ENCODE measurements around the gene TRAPPC2B. TPM values are rescaled to one million over a fixed set of nuclear protein-coding genes. Genes with fewer than 3 reads are reported as not detected.
A peak's percentile ranks its signal among the peaks of the same experiment; 100 is the strongest.

The TRAPPC2B gene
- total RNA-seq, 4 donors from 2014 or later, result 14.7 to 24.6 (median 17.9) TPM

DNA sequence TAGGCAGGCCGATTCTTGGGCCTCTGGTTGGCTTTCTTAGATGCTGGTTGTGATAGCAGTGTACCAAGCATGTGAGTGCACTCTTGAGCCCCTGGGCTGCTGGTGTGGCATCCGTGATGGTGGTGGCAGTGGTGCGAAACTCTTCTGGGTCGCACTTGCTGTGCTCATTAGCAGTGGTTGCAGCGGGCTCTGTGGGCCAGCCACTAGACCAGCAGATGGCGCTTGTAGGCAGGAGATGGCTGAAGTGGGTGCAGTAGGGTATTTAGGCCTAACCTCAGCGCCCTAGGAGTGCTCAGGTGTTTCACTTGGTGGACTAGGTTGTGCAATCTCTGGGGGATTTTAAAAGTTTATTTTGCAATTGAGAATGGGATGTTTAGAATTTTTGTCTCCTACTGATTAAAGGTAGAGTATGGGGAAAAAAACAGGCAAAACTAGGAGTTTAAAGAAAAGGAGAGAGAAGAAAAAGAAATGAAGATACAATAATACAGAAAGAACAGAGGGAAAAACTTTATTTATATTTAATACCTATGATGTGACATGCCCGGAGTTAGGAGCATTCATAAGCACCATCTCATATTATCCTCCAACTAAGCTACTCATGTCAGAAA lies 43.3 kb downstream of the TRAPPC2B start:
- H3K9me3 ChIP-seq, result peaks cover 0 to 19% (median 0%) of the 10 kb centered on the region in 3 donors
- H3K36me3 ChIP-seq, result peaks cover 0 to 11% (median 0%) of the 10 kb centered on the region in 3 donors
- H3K4me1 ChIP-seq, result peaks cover 0 to 9% (median 3%) of the 10 kb centered on the region in 3 donors
- DNase-seq, result no peak
- H3K27ac ChIP-seq, result no peak overlapping the region
- no peak for TF ChIP-seq POLR2A (IDR thresholded peaks at IDR 0.05)
- TF ChIP-seq, protein P1, sequence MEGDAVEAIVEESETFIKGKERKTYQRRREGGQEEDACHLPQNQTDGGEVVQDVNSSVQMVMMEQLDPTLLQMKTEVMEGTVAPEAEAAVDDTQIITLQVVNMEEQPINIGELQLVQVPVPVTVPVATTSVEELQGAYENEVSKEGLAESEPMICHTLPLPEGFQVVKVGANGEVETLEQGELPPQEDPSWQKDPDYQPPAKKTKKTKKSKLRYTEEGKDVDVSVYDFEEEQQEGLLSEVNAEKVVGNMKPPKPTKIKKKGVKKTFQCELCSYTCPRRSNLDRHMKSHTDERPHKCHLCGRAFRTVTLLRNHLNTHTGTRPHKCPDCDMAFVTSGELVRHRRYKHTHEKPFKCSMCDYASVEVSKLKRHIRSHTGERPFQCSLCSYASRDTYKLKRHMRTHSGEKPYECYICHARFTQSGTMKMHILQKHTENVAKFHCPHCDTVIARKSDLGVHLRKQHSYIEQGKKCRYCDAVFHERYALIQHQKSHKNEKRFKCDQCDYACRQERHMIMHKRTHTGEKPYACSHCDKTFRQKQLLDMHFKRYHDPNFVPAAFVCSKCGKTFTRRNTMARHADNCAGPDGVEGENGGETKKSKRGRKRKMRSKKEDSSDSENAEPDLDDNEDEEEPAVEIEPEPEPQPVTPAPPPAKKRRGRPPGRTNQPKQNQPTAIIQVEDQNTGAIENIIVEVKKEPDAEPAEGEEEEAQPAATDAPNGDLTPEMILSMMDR (IDR thresholded peaks at IDR 0.05), result peak; percentile 25 to 71 (median 45)
- no peaks in the 10 kb centered on the region for H3K27me3 ChIP-seq
- 13 to 26% methylated on average over 2 to 4 of the region's 8 CpGs for WGBS, 2 donors
- intact Hi-C loops (cut with DNase I), result no loop called here
- no peak overlapping the region for H3K4me3 ChIP-seq

DNA sequence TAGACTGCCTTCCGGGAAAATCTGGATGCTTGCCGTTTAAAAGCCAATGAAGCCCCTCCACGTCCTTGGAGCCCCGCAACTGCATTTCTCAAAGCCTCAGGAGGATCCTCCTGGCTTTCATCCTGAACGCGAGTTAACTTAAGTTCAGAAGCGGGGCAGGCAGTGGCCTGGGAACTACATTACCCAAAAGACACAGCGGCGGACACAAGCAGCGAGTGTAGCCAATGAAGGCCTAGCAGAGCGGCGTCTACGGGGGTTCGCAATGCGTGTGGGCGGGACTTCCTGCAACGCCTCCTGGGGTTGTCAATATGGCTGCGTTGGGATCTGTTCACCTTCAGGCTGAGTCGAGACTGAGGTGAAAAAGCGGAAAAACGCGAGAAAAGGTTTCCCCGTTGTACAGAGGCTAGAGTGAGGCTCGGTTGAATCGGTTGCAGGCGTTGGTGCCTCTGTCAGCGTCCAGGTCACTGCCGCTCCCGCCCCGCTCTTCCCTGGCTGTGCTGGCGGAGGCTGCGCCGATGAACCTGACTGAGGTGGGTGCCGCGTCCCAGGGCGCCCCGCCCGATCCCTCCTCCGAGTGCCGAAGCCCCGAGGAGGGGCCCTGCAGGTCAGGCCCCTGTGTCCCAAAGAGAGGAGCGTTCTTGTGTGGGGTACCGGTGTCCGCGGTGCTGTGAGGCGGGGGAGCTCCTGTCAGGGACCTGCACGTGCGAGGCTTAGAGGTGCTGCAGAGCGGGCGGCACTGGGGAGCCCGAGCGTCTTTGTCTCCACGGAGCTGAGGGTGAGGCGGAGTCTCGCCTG lies 47.7 kb downstream of the TRAPPC2B start, which contains the start of gene ZNF17:
TSS of gene ZNF17 (plus strand) at position 285 of the 795 bp plus-strand sequence. CDS start 2,455 bp downstream, outside the sequence.
- Histone ChIP-seq H3K27ac (peak within 1 kb of the TSS; percentile 60 to 81 (median 74)), H3K4me3 (peak within 1 kb of the TSS; percentile 60 to 88 (median 74)), H3K9me3 (peaks cover 0 to 16% (median 6%) of the 10 kb centered on the region in 3 donors), H3K4me1 (peaks cover 8 to 23% (median 10%) of the 10 kb centered on the region in 3 donors), H3K36me3 (peaks cover 7 to 37% (median 9%) of the 10 kb centered on the region in 3 donors), H3K27me3 (no peaks in the 10 kb centered on the region)
- DNase-seq, result peak; percentile 72
- intact Hi-C loops (cut with DNase I), result no loop called here
- 0% methylated on average over 13 to 20 of the region's 55 CpGs for WGBS, 2 donors
- TF ChIP-seq POLR2A (IDR thresholded peaks at IDR 0.05), result peak in 1 of 4 donors; percentile 14
- TF ChIP-seq, protein P1 (IDR thresholded peaks at IDR 0.05), result no peak

Other genes starting within 250 kb of the TRAPPC2B start
- gene USP29, start 243.6 kb upstream of the TRAPPC2B start, total RNA-seq, result not detected
- gene ZIM3, start 218.3 kb upstream of the TRAPPC2B start, total RNA-seq, result not detected
- gene DUXA, start 196.1 kb upstream of the TRAPPC2B start, total RNA-seq, result not detected
- gene ZNF264, start 172.1 kb upstream of the TRAPPC2B start, total RNA-seq, result 10 to 100 TPM; 15.5 to 33.9 (median 27.3) TPM
- gene AURKC, start 132.5 kb upstream of the TRAPPC2B start, total RNA-seq, result 1 to 10 TPM in 1 of 4 donors, under 1 TPM in 2, not detected in 1; 0.35 to 1.0 (median 0.76) TPM
- 10 to 100 TPM in 1 of 4 donors, 1 to 10 TPM in 3; 6.5 to 16.6 (median 7.6) TPM for gene ZNF805, start 122.9 kb upstream of the TRAPPC2B start, total RNA-seq
- gene ZNF460, start 83.1 kb upstream of the TRAPPC2B start, total RNA-seq, result 10 to 100 TPM; 44.3 to 87.9 (median 67.9) TPM
- 10 to 100 TPM in 1 of 4 donors, 1 to 10 TPM in 3; 4.7 to 10.1 (median 8.4) TPM for gene ZNF543, start 43.1 kb upstream of the TRAPPC2B start, total RNA-seq
- 1 to 10 TPM; 3.3 to 9.0 (median 5.7) TPM for gene ZNF304, start 12.3 kb upstream of the TRAPPC2B start, total RNA-seq
- gene ZNF547, start within 50 bp of the TRAPPC2B start, total RNA-seq, result 1 to 10 TPM; 1.1 to 6.7 (median 3.1) TPM
- gene ZNF548, start 26.3 kb downstream of the TRAPPC2B start, total RNA-seq, result 10 to 100 TPM in 2 of 4 donors, 1 to 10 TPM in 2; 7.7 to 26.9 (median 11.2) TPM
- 10 to 100 TPM in 1 of 4 donors, 1 to 10 TPM in 3; 4.4 to 12.6 (median 6.2) TPM for gene ZNF17, start 47.6 kb downstream of the TRAPPC2B start, total RNA-seq
- gene ZNF749, start 71.8 kb downstream of the TRAPPC2B start, total RNA-seq, result 10 to 100 TPM in 1 of 4 donors, 1 to 10 TPM in 3; 6.9 to 11.1 (median 8.4) TPM
- gene VN1R1, start 93.6 kb downstream of the TRAPPC2B start, total RNA-seq, result 1 to 10 TPM in 1 of 4 donors, under 1 TPM in 1, not detected in 2; 0.40 to 1.1 TPM
- gene ZNF772, start 114.0 kb downstream of the TRAPPC2B start, total RNA-seq, result 10 to 100 TPM in 1 of 4 donors, 1 to 10 TPM in 3; 3.3 to 10.9 (median 6.3) TPM
- 1 to 10 TPM in 3 of 4 donors, under 1 TPM in 1; 0.87 to 8.0 (median 3.3) TPM for gene ZNF419, start 124.2 kb downstream of the TRAPPC2B start, total RNA-seq
- gene ZNF773, start 136.4 kb downstream of the TRAPPC2B start, total RNA-seq, result 10 to 100 TPM in 1 of 4 donors, 1 to 10 TPM in 3; 1.9 to 14.5 (median 5.8) TPM
- gene ZNF549, start 163.8 kb downstream of the TRAPPC2B start, total RNA-seq, result 1 to 10 TPM; 1.3 to 4.8 (median 2.3) TPM
- 1 to 10 TPM; 2.2 to 7.6 (median 3.1) TPM for gene ZNF550, start 196.3 kb downstream of the TRAPPC2B start, total RNA-seq
- gene ZNF416, start 215.4 kb downstream of the TRAPPC2B start, total RNA-seq, result 1 to 10 TPM; 1.6 to 6.5 (median 3.9) TPM
- gene ZIK1, start 220.6 kb downstream of the TRAPPC2B start, total RNA-seq, result 1 to 10 TPM in 3 of 4 donors, under 1 TPM in 1; 0.38 to 4.6 (median 3.1) TPM
- 1 to 10 TPM in 3 of 4 donors, under 1 TPM in 1; 0.70 to 3.9 (median 1.8) TPM for gene ZNF530, start 236.3 kb downstream of the TRAPPC2B start, total RNA-seq

Data from esophagus squamous epithelium (tissue), 5 donors.